Measurements from ENCODE around the gene CCDC97.

CCDC97 gene

DNA sequence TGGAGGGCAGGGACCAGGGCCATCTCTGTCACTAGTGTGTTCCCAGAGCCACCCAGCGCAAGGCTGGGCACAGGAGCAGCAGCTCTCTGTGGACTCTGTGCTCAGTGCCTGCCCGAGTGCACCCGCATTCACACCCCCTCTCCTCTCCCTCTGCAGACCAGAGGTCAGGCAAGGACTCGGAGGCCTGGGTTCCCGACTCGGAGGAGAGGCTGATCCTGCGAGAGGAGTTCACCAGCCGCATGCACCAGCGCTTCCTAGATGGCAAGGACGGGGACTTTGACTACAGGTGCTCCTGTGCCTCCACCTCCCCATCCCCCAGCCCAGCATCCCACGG, 10.2 kb downstream of the CCDC97 start:
- DNase-seq (ENCODE audit: low spot score) (no peak), FAIRE-seq (no peak)

DNA sequence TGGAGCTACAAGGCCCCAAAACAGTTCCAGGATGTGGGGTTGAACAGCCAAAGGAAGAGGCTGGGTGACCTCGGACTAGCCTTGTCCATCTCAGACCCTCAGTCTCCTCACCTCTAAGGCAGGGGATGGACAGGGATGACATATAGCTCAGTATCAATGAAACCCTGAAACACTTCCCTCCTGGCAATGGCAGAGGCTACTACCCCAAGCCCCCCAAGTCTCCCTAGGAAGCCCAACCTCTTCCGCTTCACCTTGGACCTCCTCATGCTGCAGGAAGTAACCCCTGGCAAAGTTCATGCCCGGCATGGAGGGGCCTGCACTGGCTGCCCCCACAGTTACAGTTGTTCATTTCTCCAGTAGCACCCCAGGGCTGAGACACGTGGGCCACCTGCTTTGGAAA, 10.6 kb downstream of the CCDC97 start:
- DNase-seq (ENCODE audit: low spot score) (no peak), FAIRE-seq (no peak)

DNA sequence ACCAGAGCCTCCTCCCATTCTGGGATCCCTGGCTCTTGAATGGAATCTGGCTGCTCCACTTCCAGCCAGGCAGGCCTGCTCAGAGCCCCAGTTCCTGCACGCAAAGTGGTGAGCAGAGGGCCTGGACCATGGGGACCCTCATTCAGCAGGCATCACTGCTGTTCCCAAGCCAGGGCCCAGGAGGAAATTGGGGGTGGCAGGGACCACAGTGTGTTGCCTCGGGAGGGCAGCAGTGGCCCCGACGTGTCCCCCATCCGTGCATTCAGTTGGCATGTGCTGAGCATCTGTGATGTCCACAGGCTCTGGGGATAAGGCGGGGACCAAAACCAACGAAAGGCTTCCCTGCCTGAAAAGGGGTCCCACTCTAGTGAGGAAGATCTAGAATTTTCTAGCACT, 11.2 kb downstream of the CCDC97 start:
- FAIRE-seq (no peak), DNase-seq (ENCODE audit: low spot score) (no peak)

DNA sequence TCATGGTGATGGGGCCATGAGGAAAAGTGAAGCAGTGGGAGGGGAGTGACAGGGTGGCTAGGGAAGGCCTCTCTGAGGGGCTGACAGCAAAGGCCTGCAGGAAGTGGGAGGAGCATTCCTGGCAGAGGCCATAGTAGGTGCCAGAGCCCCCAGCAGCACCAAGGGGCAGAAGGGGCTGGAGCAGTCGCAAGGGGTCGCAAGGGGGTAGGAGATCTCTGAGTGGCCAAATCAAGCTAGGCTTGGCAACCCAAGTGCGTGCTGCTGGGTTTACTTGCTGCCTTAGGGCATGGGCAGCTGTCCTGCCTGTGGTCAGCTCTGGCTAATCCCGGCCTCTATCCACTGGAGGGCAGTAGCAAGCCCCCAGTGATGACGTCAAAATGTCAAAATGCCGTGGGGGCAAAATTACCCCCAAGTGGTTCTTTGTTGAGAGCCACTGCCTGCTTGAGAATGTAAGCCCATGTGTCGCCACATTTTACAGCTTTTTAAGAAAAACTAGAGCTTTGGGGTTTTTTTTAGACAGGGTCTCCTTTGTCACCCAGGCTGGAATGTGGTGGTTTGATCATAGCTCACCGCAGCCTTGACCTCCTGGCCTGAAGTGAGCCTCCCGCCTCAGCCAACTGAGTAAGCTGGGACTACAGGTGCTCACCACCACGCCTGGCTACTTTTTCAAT, 11.8 kb downstream of the CCDC97 start:
- DNase-seq (ENCODE audit: low spot score) (peak; percentile 76), FAIRE-seq (peak; percentile 81)

DNA sequence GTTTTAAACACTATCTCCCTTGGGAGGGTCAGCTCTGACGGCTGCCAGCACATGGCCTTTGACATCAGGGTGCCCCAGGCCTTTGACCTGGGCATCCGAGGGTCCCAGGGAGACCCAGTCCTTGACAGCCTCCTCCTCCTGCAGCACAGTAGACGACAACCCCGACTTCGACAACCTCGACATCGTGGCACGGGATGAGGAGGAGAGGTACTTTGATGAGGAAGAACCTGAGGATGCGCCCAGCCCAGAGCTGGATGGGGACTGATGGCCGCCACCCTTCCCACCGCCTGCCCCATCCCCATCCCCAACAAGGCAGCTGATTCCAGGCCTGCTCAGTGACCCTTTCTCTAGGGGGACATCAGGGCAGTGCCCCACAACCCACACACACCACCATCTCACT, 12.5 kb downstream of the CCDC97 start:
- DNase-seq (ENCODE audit: low spot score) (no peak), FAIRE-seq (peak; percentile 63)

DNA sequence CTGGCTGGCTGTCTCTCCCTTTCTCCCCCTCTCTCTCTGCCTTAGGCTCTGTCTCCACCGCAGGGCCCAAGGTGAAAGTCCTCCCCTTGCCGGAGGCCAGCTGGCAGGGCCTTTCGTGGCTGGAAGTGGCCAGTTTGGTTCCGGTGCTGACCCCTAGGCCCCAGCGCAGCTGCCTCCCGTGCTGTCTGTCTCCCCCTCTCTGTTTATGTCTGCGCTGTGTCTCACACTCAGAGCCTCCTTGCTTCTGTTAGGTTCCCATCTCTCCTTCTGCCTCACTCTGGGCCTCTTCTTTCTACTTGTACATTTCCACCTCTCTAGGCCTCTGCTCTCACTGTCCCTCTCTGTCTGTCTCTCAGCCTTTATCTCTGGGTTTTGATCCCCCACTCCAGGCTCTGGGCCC, 13.1 kb downstream of the CCDC97 start:
- no peak for DNase-seq (ENCODE audit: low spot score)
- no peak for FAIRE-seq

DNA sequence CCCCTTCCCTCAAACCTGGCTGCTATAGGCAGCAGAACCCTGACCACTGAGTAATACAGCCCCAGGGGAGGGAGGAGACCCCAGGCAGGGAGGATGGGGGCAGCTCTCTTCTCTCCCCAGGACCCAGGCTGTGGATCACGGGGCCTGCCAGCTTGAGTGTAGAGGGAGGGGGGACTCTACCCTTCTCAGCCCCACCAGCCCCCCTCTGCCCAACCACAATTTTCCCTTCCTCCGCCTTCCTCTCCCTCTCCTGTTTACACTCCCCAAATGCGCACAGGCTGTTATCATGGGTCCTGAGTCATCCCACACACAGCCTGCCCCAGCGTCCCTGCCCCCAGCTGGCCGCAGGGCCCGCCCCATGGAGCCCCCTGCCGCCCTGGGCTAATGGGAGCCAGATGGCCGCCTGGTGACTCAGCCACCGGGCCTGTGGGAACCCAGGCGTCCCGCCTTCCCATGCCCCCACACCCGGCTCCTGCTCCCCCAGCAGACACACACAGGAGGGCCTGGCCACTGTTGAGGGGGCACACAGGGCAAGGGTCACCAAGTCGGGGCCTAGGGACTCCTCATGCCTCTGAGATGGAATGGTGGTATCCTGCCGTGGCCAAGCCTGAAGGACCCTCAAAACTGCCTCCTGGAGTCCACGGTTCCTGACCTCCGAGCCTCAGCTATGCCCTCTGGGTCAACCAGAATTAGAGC, 13.6 kb downstream of the CCDC97 start:
- DNase-seq (ENCODE audit: low spot score) (peak; percentile 90), FAIRE-seq (peak; percentile 94)

DNA sequence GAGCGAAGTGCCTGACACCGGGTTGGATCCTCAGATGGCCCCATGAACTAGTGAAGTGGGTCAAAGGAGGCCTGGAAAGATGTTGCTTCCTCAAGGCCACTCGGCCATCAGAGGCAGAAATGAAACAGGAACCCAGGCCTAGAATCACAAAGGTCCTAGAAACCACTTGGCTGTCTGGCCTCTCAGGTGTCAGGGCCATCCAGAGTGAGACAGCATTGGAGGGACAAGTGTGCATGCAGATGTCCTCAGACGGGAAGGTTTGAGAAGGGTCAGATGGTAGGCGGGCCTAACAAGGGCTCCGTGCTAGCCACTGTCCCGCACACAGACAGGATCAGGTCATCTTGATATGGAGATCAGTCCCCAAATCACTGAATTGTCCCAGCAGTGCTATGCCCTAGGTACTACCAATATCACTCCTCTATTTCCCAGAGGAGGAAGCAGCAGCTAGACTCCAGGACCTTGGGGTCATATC, 14.3 kb downstream of the CCDC97 start:
- no peak for DNase-seq (ENCODE audit: low spot score)
- FAIRE-seq = peak; percentile 5

DNA sequence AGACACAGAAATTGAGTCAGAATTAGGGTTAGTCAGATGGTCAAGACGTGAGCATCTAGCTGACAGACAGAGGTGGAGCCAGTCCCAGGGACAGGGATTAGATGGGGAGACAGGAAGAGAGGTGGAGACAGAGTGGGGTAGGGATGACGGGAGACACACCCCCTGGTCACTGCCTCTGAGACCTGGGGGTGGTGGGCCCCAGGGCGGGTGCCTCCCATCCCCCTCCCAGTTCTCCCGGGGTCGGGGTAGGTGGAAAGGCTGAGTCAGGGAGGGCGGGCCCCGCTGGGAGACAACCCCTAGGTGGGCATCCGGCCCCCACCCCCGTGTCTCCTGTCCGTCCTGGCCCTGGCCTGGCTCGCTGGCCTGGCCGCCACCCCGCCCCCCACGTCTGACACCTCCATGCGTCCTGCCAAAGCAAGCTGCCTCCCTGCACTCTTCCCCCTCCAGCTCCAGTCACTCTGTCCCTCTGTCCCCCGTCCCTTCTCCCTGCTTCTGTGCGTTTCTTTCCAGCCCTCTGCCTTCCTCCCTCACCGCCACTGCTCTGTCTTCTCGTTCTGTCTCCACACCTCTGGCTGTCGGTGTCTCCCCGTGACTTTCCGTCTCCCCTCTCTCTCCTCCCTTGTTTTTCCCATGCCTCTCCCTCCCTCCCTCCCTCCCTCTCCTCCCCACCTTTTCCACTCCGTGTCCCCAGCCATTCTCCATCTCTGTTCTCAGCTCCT, 15.1 kb downstream of the CCDC97 start:
- FAIRE-seq (no peak), DNase-seq (ENCODE audit: low spot score) (peak; percentile 65)

DNA sequence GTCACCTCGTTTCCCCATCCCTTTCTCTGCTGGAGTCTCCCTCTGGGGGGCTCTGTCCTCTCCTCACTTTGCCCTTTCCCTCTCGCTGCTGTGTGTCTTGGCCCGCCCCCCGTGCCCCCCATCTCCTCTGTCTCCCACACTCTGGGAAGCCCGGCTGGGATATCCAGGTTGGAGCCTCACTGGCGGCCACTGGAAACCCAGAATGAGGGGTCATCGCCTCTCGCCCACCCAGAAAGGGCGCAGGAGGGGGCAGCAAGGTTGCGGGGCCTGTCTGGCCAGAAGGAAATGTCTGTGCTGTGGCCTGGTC, 15.6 kb downstream of the CCDC97 start:
- DNase-seq (ENCODE audit: low spot score) = no peak

DNA sequence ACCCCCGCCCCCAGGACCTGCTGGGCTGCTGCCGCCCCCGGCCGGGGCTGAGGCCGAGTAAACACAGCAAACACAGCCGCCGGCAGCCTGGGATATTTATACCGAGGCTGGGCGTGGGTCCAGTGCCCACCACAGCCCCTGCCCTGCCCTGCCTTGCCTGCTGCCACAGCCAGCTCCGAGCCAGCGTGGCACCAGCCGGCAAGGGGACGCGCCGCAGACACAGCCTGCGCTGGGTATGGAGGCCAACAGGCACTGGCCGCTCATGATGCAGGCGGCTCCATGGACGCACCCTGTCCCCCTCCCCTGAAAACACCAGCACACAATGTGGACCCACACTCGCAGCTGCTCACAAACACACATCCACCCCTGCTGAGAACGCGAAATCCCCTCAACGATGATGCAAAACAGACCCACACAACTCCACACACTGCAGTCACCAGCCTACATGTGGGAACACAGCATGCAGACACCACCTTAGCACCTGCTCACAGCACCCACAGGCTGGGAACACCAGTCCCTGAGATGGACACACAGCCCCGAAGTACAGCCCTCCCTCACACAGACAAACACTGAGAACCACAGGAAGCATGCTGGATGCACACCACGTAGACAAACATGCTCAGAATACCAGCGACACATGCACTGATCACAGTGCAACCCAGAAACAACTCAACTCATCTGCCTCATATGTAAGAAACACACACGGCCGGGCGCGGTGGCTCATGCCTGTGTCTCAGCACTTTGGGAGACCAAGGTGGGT, 16.2 kb downstream of the CCDC97 start:
- FAIRE-seq (no peak), DNase-seq (ENCODE audit: low spot score) (no peak)

More for the DNA sequence above, 15.6 kb downstream of the CCDC97 start:
- no peak for FAIRE-seq

DNA sequence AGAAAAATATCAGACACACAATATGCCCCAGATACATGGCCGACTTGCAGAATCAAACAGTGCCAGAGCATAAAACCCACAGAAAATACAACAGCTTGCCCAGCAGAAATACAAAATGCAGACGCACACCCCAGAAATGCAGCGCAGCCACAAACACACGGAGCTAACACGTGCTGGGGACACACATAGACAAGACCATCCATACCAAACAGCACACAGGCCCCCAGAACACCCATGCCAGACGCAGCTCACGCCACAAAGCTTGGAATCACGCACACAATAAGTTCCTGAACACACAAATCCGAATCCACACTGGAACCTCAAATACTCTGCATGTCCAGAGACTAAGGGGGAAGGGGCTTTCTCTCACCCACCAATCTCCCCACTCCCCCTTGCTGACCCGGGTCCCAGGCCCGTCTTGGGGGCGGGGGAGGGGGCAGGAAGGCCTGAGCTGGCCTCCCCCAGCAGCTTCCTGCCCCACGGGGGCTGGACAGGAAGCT, 17.2 kb downstream of the CCDC97 start:
- no peak for DNase-seq (ENCODE audit: low spot score)
- no peak for FAIRE-seq

DNA sequence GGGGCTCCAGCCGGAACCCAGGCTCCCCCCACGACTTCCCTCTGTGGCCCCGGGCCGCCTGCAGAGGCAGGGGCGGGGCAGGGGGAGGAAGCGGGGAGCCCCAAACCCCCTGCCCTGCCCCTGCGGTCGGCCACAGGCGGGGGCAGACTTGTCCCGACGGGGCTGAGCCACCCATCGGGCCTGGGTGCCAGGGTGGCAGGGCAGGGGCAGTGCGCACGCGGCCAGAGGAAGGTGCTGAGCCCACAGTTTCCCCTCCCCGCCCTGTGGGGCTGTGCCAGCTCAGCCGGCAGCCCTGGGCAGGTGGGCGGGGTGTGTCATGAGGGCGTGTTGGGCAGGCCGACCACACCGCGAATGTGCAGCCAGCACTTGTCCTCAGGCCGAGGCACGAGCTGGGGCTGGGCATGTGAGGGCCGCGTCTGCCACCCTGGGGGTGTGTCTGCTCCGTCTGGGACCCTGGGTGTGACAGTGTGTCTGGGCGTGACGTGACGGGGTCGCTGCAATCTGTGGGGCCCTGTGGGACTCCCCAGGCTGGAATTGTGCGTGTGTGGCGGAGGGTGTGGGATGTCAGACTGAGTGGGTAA, 17.7 kb downstream of the CCDC97 start:
- DNase-seq (ENCODE audit: low spot score) (peak; percentile 87), FAIRE-seq (peak; percentile 95)

DNA sequence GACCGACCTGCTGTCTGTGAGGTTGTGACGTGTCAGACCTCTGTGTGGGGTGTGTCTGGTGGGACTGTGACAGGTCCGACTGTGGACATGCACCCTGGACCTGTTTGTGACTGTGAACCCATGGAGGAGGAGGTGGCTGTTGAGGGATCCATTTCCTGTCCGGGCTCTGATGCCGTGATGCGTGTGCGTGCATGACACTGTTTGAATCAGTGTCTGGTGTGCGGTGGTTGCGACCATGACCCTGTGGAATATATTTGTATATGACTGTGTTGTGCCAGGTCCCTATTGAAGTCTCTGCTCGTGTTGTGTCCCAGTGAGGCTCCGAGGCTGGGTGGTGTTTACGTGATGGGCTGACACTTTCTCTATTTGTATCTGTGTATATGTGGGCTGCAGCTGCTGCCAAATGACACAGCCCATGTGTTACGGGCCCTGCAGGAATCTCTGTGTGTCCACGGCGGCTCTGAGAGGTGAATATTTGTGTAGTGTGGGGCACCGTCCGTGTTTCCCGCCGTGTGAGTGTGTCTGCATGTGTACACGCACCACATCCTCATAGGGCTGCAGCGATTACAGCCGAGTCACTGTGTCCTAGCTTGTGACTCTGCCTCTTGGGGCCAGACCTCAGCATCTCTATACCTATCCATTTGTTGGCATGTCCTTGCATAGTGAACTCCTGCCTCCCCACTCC, 18.3 kb downstream of the CCDC97 start:
- no peak for FAIRE-seq
- no peak for DNase-seq (ENCODE audit: low spot score)

DNA sequence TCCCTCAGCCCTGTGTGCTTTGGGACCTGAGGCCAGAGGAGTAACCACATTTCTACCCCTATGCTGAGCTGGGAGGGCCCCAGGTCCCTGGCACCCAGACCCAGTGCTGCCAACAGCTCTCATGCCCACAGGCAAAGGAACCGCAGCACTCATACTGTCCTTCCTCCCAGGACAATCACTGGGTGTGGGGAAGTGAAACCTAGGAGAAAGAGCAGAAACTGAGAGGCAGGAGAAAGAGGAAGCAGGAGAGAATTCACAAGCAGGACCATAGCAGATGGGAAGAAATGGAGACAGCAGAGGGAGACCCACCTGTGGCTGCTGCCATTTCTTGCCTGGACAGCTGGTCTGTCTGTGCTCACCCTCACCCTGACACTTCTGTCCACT, 18.9 kb downstream of the CCDC97 start:
- no peak for DNase-seq (ENCODE audit: low spot score)
- no peak for FAIRE-seq

DNA sequence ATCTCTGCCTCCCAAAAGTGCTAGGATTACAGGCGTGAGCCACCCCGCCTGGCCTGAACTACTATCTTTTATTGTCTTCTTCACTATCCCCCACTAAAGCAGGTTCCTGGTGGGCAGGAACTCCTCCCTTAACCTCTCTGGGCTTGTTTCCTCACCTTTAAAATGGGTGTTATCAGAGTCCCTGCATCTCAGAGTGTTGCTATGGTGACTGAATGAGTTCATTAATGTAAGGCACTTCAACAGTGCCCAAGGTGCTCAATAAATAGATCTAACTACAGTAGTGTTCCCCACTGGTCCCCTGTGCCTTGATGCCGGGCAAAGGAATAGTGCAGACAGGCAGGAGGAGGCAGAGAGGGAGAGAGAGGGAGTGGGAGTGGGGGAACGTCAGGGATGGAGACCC, 20.5 kb downstream of the CCDC97 start:
- DNase-seq (ENCODE audit: low spot score) (no peak), FAIRE-seq (no peak)

DNA sequence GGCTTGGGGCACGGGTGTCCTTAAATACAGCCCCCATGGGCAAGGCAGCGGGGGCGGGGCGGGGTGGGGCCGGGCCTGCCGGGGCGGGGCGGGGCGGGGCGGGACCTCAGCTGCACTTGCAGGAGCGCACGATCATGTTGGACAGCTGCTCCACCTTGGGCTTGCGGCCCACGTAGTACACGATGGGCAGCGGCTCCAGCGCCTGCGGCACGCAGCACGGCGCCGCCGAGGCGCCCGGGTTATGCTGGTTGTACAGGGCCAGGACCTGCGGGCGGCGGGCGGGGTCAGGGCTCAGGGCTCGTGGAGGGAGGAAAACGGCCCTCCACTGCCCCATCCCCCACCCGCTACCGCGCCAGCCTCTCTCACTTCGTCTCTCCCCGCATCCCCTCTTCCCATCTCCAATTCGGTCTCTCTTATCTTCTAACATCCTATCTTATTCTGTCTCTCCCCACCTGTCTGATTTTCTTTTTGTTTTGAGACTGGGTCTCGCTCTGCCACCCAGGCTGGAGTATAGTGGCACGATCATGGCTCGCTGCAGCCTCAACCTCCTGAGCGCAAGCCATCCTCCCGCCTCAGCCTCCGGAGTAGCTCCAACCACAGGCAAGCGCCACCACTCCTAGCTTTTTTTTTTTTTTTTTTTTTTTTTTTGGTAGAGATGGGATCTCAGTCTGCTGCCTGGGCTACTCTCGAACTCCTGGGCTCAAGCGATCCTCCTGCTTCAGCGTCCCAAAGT, 21.1 kb downstream of the CCDC97 start:
- no peak for DNase-seq (ENCODE audit: low spot score)

DNA sequence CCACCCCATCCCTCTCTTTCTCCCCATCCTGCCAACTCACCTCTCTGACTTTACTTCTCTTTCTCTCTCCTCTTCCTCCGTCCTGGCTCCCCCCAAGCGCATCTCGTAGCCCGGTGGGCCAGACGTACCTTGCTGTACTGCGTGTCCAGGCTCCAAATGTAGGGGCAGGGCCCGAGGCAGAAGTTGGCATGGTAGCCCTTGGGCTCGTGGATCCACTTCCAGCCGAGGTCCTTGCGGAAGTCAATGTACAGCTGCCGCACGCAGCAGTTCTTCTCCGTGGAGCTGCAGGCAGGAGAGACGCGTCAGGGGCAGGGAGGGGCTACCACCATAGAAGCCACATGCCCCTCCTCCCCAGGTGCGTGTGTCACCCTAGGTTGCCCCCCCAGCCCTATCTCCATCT, 22.0 kb downstream of the CCDC97 start:
- no peak for FAIRE-seq
- DNase-seq (ENCODE audit: low spot score) = no peak

More for the DNA sequence above, 21.1 kb downstream of the CCDC97 start:
- FAIRE-seq = no peak

DNA sequence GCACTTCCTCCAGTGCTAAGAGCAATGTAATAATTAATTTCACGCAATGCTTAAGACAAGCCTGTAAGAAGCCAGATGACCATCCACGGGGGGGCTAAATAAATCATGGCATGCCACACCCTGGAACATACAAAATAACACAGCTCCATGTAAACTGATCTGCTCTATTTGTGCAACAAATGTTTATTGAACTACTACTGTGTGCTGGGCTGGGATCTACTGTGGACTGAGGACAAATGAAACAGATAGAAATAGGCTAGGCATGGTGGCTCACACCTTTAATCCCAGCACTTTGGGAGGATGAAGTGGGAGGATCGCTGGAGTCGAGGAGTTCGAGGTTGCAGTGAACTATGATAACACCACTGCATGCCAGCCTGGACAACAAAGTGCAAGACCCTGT, 22.5 kb downstream of the CCDC97 start:
- no peak for DNase-seq (ENCODE audit: low spot score)
- no peak for FAIRE-seq

DNA sequence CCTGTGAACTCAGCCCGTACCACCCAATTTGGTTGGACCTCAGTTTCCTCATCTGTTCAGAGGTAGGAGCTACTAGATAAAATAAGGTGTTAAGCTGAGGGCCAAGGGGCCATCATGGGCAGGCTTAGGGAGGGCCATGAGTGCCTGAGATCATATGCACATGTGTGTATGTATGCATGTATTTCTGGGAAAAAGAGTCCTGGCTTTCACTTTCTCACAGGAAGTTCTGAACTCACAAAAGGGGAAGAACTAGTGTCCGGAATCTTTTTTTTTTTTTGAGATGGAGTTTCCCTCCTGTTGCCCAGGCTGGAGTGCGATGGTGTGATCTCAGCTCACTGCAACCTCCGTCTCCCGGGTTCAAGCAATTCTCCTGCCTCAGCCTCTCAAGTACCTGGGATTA, 24.8 kb downstream of the CCDC97 start:
- FAIRE-seq (no peak), DNase-seq (ENCODE audit: low spot score) (no peak)
